ENCODE data around the gene ATG10. TPM values are rescaled to one million over a fixed set of nuclear protein-coding genes. Genes with fewer than 3 reads are reported as not detected.

Gene ATG10
- total RNA-seq, 1 donor from 2014 or later, result 6.0 TPM

GRCh38 chr5:81961651-81962440 is 10.0 kb upstream of the ATG10 start:
- Histone ChIP-seq H3K27me3 (ENCODE audit: low read depth) (no peaks in the 10 kb centered on the region), H3K36me3 (no peaks in the 10 kb centered on the region), H3K27ac (replicated peaks) (no peak overlapping the region), H3K4me1 (no peaks in the 10 kb centered on the region), H3K4me3 (no peak overlapping the region), H3K9me3 (replicated peaks) (no peaks in the 10 kb centered on the region)
- intact Hi-C loops (cut with micrococcal nuclease), result no loop called here
- TF ChIP-seq, protein P1, sequence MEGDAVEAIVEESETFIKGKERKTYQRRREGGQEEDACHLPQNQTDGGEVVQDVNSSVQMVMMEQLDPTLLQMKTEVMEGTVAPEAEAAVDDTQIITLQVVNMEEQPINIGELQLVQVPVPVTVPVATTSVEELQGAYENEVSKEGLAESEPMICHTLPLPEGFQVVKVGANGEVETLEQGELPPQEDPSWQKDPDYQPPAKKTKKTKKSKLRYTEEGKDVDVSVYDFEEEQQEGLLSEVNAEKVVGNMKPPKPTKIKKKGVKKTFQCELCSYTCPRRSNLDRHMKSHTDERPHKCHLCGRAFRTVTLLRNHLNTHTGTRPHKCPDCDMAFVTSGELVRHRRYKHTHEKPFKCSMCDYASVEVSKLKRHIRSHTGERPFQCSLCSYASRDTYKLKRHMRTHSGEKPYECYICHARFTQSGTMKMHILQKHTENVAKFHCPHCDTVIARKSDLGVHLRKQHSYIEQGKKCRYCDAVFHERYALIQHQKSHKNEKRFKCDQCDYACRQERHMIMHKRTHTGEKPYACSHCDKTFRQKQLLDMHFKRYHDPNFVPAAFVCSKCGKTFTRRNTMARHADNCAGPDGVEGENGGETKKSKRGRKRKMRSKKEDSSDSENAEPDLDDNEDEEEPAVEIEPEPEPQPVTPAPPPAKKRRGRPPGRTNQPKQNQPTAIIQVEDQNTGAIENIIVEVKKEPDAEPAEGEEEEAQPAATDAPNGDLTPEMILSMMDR (IDR thresholded peaks at IDR 0.05; ENCODE audit: borderline replicate concordance), result no peak
- DNase-seq, result no peak

DNA sequence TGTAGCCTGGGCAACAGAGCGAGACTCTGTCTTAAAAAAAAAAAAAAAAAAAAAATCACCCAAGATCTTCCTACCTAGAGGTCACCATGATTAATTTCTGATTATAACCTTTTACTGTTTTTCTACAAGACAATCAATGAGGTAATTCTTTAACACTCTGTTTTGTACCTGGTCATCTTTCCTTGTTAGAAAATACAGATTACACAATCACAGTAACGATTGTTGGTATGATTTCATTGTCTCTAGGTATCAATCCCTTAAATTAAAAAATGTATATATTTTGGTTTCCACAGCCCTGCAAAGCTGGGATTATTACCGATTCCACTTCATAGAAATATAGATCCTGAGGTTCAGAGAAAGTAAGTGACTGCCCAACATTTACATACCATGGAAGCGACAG is 8.3 kb upstream of the ATG10 start:
- no peaks in the 10 kb centered on the region for H3K36me3 ChIP-seq
- TF ChIP-seq, protein P1 (IDR thresholded peaks at IDR 0.05; ENCODE audit: borderline replicate concordance), result no peak
- no peak for DNase-seq
- no peaks in the 10 kb centered on the region for H3K27me3 ChIP-seq (ENCODE audit: low read depth)
- H3K27ac ChIP-seq (replicated peaks), result no peak overlapping the region
- H3K4me3 ChIP-seq, result no peak overlapping the region
- no peaks in the 10 kb centered on the region for H3K4me1 ChIP-seq
- intact Hi-C loops (cut with micrococcal nuclease), result no loop called here
- no peaks in the 10 kb centered on the region for H3K9me3 ChIP-seq (replicated peaks)

DNA sequence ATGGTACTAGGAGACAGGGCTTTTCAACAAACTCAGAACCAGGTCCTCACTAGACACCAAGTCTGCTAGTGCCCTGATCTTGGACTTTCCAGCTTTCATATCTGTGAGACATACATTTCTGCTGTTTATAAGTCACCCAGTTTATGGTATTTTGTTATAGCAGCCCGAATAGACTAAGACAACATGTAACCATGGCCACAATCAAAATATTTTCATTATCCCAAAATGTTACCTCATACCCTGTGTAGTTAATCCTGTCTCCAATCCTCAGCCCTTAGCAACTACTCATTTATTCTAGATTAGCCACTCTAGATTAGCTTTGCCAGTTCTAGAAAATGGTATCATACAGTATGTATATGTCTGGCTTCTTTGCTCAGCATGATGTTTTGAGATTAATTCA is 6.3 kb upstream of the ATG10 start:
- intact Hi-C loops (cut with micrococcal nuclease), result no loop called here
- no peaks in the 10 kb centered on the region for H3K9me3 ChIP-seq (replicated peaks)
- H3K4me3 ChIP-seq, result no peak overlapping the region
- no peaks in the 10 kb centered on the region for H3K4me1 ChIP-seq
- H3K36me3 ChIP-seq, result no peaks in the 10 kb centered on the region
- H3K27ac ChIP-seq (replicated peaks), result no peak overlapping the region
- no peak for DNase-seq
- TF ChIP-seq, protein P1 (IDR thresholded peaks at IDR 0.05; ENCODE audit: borderline replicate concordance), result no peak
- H3K27me3 ChIP-seq (ENCODE audit: low read depth), result no peaks in the 10 kb centered on the region

DNA sequence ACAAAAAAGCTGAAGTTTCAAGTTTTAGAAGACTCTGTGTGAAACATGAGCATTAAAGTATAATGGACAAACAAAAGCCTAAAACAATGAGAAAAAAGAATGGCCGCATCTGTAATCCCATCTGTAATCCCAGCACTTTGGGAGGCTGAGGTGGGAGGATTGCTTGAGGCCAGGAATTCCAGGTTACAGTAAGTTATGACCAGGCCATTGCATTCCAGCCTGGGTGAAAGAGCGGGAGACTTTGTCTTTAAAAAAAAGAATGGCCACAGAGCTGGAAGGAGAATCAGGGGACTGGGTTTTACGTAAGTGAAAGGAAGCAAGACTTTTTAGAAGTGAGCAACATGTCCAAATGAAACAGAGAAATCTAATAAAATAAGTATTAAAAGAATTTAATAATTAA is 2.6 kb upstream of the ATG10 start:
- no peak for DNase-seq
- Histone ChIP-seq H3K27ac (replicated peaks) (no peak overlapping the region), H3K4me1 (peaks cover 14% of the 10 kb centered on the region), H3K36me3 (no peaks in the 10 kb centered on the region), H3K27me3 (ENCODE audit: low read depth) (no peaks in the 10 kb centered on the region), H3K9me3 (replicated peaks) (no peaks in the 10 kb centered on the region), H3K4me3 (no peak overlapping the region)
- TF ChIP-seq, protein P1 (IDR thresholded peaks at IDR 0.05; ENCODE audit: borderline replicate concordance), result no peak
- intact Hi-C loops (cut with micrococcal nuclease), result no loop called here

GRCh38 chr5:81969912-81970311 is 1.9 kb upstream of the ATG10 start:
- H3K4me1 ChIP-seq, result peaks cover 14% of the 10 kb centered on the region
- no peaks in the 10 kb centered on the region for H3K27me3 ChIP-seq (ENCODE audit: low read depth)
- no peaks in the 10 kb centered on the region for H3K36me3 ChIP-seq
- no peak overlapping the region for H3K4me3 ChIP-seq
- DNase-seq, result no peak
- intact Hi-C loops (cut with micrococcal nuclease), result loop anchor here (5.0 to 10.0 kb wide), 2 partner anchors 115 to 218 kb away; partner anchors contain the start of gene SSBP2
- H3K27ac ChIP-seq (replicated peaks), result no peak overlapping the region
- H3K9me3 ChIP-seq (replicated peaks), result no peaks in the 10 kb centered on the region
- TF ChIP-seq, protein P1 (IDR thresholded peaks at IDR 0.05; ENCODE audit: borderline replicate concordance), result no peak

All from left ventricle myocardium inferior (tissue), 1 donor.